Immature natural killer cell (primary cell): ENCODE results near the gene ALDH3A2. TPM values are rescaled to one million over a fixed set of nuclear protein-coding genes. Genes with fewer than 3 reads are reported as not detected.

Experiments
- DNase-seq, 3 donors: peaks; one replicate each; pipeline ENCODE4 v3.0.0; 2022; ENCODE audit warnings: mixed read lengths in 1 of 3
- H3K27ac Mint-ChIP-seq, 6 donors: one replicate each; pipeline ENCODE4 v1.8.0; 2020; ENCODE audit warnings: mixed read lengths in 6 of 6, mild to moderate bottlenecking in 5 of 6, inconsistent platforms in 4 of 6, moderate library complexity in 3 of 6
- H3K27me3 Mint-ChIP-seq, 3 donors: one replicate each; pipeline ENCODE4 v1.8.0; 2020 to 2021; ENCODE audit warnings: low read depth in 3 of 3, mild to moderate bottlenecking in 3 of 3, mixed read lengths in 3 of 3, moderate library complexity in 3 of 3, inconsistent platforms in 1 of 3
- H3K36me3 Mint-ChIP-seq, 3 donors: one replicate each; pipeline ENCODE4 v1.8.0; 2020; ENCODE audit warnings: mixed read lengths in 3 of 3, inconsistent platforms in 2 of 3, mild to moderate bottlenecking in 2 of 3
- H3K4me1 Mint-ChIP-seq, 2 donors: one replicate each; pipeline ENCODE4 v1.8.0; 2020; ENCODE audit warnings: inconsistent platforms in 2 of 2, mild to moderate bottlenecking in 2 of 2, mixed read lengths in 2 of 2, moderate library complexity in 1 of 2
- H3K4me3 Mint-ChIP-seq, 5 donors: one replicate each; pipeline ENCODE4 v1.8.0; 2020; ENCODE audit warnings: mild to moderate bottlenecking in 5 of 5, mixed read lengths in 5 of 5, inconsistent platforms in 3 of 5, moderate library complexity in 3 of 5
- H3K9me3 Mint-ChIP-seq, 6 donors: one replicate each; pipeline ENCODE4 v1.8.0; 2020; ENCODE audit warnings: mild to moderate bottlenecking in 6 of 6, mixed read lengths in 6 of 6, inconsistent platforms in 4 of 6, moderate library complexity in 3 of 6
- polyA plus RNA-seq, 3 donors: library from polyadenylated mRNA; unstranded; fragments of 300-500 nt; fragmentation: Illumina TruSeq; gene quantifications; one replicate each; pipeline ENCODE4 v1.2.3, GENCODE V29; 2021

ALDH3A2 gene
- polyA plus RNA-seq, 3 donors from 2014 or later: 19.8 to 37.4 (median 32.9) TPM

- H3K36me3 Mint-ChIP-seq: no peaks in the 10 kb centered on the region
- H3K27ac Mint-ChIP-seq: peak overlapping the region in 2 of 6 donors; percentile 44 to 62
- no peak for DNase-seq
These were observed 70.2 kb downstream of the ALDH3A2 start for GRCh38 chr17:19718613-19719354.

GRCh38 chr17:19719355-19720209, 71.0 kb downstream of the ALDH3A2 start:
- Mint-ChIP-seq H3K36me3 (no peaks in the 10 kb centered on the region), H3K4me3 (peak overlapping the region in 1 of 5 donors; percentile 5), H3K27ac (peak overlapping the region in 2 of 6 donors; percentile 44 to 62), H3K4me1 (peaks cover 9 to 10% of the 10 kb centered on the region in 2 donors), H3K27me3 (peaks cover 3 to 4% (median 4%) of the 10 kb centered on the region in 3 donors), H3K9me3 (peaks cover 0 to 1% (median 0%) of the 10 kb centered on the region in 6 donors)
- DNase-seq: no peak

More at GRCh38 chr17:19718613-19719354, 70.2 kb downstream of the ALDH3A2 start:
- Mint-ChIP-seq H3K4me1 (peaks cover 3% of the 10 kb centered on the region in 2 donors), H3K9me3 (peaks cover 0 to 1% (median 0%) of the 10 kb centered on the region in 6 donors), H3K4me3 (peak overlapping the region in 1 of 5 donors; percentile 5), H3K27me3 (peaks cover 0 to 2% (median 2%) of the 10 kb centered on the region in 3 donors)

- H3K36me3 Mint-ChIP-seq: no peaks in the 10 kb centered on the region
- H3K4me3 Mint-ChIP-seq: no peak overlapping the region
- peaks cover 13 to 15% of the 10 kb centered on the region in 2 donors for H3K4me1 Mint-ChIP-seq
- DNase-seq: no peak
- peak overlapping the region in 1 of 6 donors; percentile 49 for H3K27ac Mint-ChIP-seq
- peaks cover 0 to 1% (median 0%) of the 10 kb centered on the region in 6 donors for H3K9me3 Mint-ChIP-seq
- H3K27me3 Mint-ChIP-seq: peaks cover 4 to 8% (median 6%) of the 10 kb centered on the region in 3 donors
These were observed 71.6 kb downstream of the ALDH3A2 start for GRCh38 chr17:19720210-19720475.

- Mint-ChIP-seq H3K4me1 (peaks cover 17 to 21% of the 10 kb centered on the region in 2 donors), H3K27ac (peak overlapping the region in 1 of 6 donors; percentile 36), H3K36me3 (no peaks in the 10 kb centered on the region), H3K9me3 (peaks cover 0 to 1% (median 0%) of the 10 kb centered on the region in 6 donors), H3K4me3 (no peak overlapping the region), H3K27me3 (peaks cover 4 to 10% (median 8%) of the 10 kb centered on the region in 3 donors)
- DNase-seq: no peak
These were observed 72.3 kb downstream of the ALDH3A2 start for GRCh38 chr17:19720631-19721426.

GRCh38 chr17:19723964-19724363, 75.4 kb downstream of the ALDH3A2 start:
- H3K9me3 Mint-ChIP-seq: peaks cover 0 to 1% (median 0%) of the 10 kb centered on the region in 6 donors
- H3K4me1 Mint-ChIP-seq: peaks cover 19 to 21% of the 10 kb centered on the region in 2 donors
- peaks cover 4 to 10% (median 8%) of the 10 kb centered on the region in 3 donors for H3K27me3 Mint-ChIP-seq
- H3K27ac Mint-ChIP-seq: peak overlapping the region; percentile 49 to 86 (median 72)
- H3K4me3 Mint-ChIP-seq: peak overlapping the region; percentile 71 to 80 (median 76)
- H3K36me3 Mint-ChIP-seq: no peaks in the 10 kb centered on the region
- DNase-seq: no peak

- Mint-ChIP-seq H3K36me3 (no peaks in the 10 kb centered on the region), H3K4me3 (peak overlapping the region; percentile 71 to 85 (median 80)), H3K27me3 (peaks cover 4 to 9% (median 8%) of the 10 kb centered on the region in 3 donors), H3K27ac (peak overlapping the region; percentile 57 to 86 (median 74)), H3K9me3 (peaks cover 0 to 1% (median 0%) of the 10 kb centered on the region in 6 donors), H3K4me1 (peaks cover 19 to 21% of the 10 kb centered on the region in 2 donors)
- DNase-seq: peak; percentile 75 to 76 (median 76)
These were observed 76.2 kb downstream of the ALDH3A2 start for GRCh38 chr17:19724501-19725420.

- Mint-ChIP-seq H3K4me1 (peaks cover 19 to 21% of the 10 kb centered on the region in 2 donors), H3K9me3 (peaks cover 0 to under 1% (median 0%) of the 10 kb centered on the region in 6 donors), H3K36me3 (no peaks in the 10 kb centered on the region), H3K27me3 (peaks cover 2 to 8% (median 8%) of the 10 kb centered on the region in 3 donors), H3K4me3 (peak overlapping the region; percentile 71 to 85 (median 74)), H3K27ac (peak overlapping the region; percentile 46 to 73 (median 56))
- no peak for DNase-seq
These were observed 76.9 kb downstream of the ALDH3A2 start for GRCh38 chr17:19725486-19725885.

GRCh38 chr17:19726631-19727376, 78.3 kb downstream of the ALDH3A2 start:
- Mint-ChIP-seq H3K27me3 (peaks cover 2 to 8% (median 8%) of the 10 kb centered on the region in 3 donors), H3K27ac (peak overlapping the region in 4 of 6 donors; percentile 17 to 58 (median 32)), H3K9me3 (no peaks in the 10 kb centered on the region), H3K4me1 (peaks cover 19 to 21% of the 10 kb centered on the region in 2 donors), H3K36me3 (no peaks in the 10 kb centered on the region), H3K4me3 (no peak overlapping the region)
- no peak for DNase-seq

Other genes starting within 250 kb of the ALDH3A2 start
- not detected for gene RNF112, start 237.5 kb upstream of the ALDH3A2 start, polyA plus RNA-seq
- under 1 TPM in 1 of 3 donors, not detected in 2; 0.14 TPM for gene SLC47A1, start 114.9 kb upstream of the ALDH3A2 start, polyA plus RNA-seq
- gene SLC47A2, start 67.8 kb downstream of the ALDH3A2 start, polyA plus RNA-seq: not detected
- gene ALDH3A1, start 99.5 kb downstream of the ALDH3A2 start, polyA plus RNA-seq: under 1 TPM in 2 of 3 donors, not detected in 1; 0.31 to 0.43 TPM
- 10 to 100 TPM in 2 of 3 donors, 1 to 10 TPM in 1; 6.5 to 13.4 (median 10.6) TPM for gene ULK2, start 219.2 kb downstream of the ALDH3A2 start, polyA plus RNA-seq